HG03378 (cell line): ENCODE measurements around the gene CD46.
A peak's percentile ranks its signal among the peaks of the same experiment; 100 is the strongest.

Experiments
- ATAC-seq: cut with Tn5 transposase; IDR thresholded peaks from one replicate; pipeline ENCODE4 v1.9.1; 2021; ENCODE audit warnings: mild to moderate bottlenecking, moderate library complexity; ENCODE audit not compliant: unreplicated experiment

Gene CD46

GRCh38 chr1:207826557-207827487 is 75.0 kb downstream of the CD46 start:
- ATAC-seq, result no peak

GRCh38 chr1:207827488-207827830 is 75.6 kb downstream of the CD46 start:
- no peak for ATAC-seq

- ATAC-seq, result no peak
Observed at GRCh38 chr1:207828046-207828445, 76.2 kb downstream of the CD46 start.

GRCh38 chr1:207828485-207829158 is 76.8 kb downstream of the CD46 start:
- peak; percentile 27 for ATAC-seq

- ATAC-seq, result no peak
Observed at GRCh38 chr1:207829576-207829975, 77.7 kb downstream of the CD46 start.

- ATAC-seq, result no peak
Observed at GRCh38 chr1:207830788-207831187, 78.9 kb downstream of the CD46 start.

- peak; percentile 86 for ATAC-seq
Observed at GRCh38 chr1:207831517-207832327, 79.9 kb downstream of the CD46 start.

GRCh38 chr1:207832796-207833195 is 80.9 kb downstream of the CD46 start:
- no peak for ATAC-seq

- no peak for ATAC-seq
Observed at GRCh38 chr1:207833381-207833780, 81.5 kb downstream of the CD46 start.

GRCh38 chr1:207833956-207834660 is 82.3 kb downstream of the CD46 start:
- no peak for ATAC-seq

GRCh38 chr1:207835958-207836357 is 84.1 kb downstream of the CD46 start:
- no peak for ATAC-seq

GRCh38 chr1:207836591-207837347 is 84.9 kb downstream of the CD46 start:
- ATAC-seq, result no peak

GRCh38 chr1:207837673-207838072 is 85.8 kb downstream of the CD46 start:
- ATAC-seq, result no peak

- ATAC-seq, result no peak
Observed at GRCh38 chr1:207838156-207839082, 86.6 kb downstream of the CD46 start.

- ATAC-seq, result no peak
Observed at GRCh38 chr1:207839083-207839413, 87.2 kb downstream of the CD46 start.

- no peak for ATAC-seq
Observed at GRCh38 chr1:207840380-207840779, 88.5 kb downstream of the CD46 start.

GRCh38 chr1:207841293-207841692 is 89.4 kb downstream of the CD46 start:
- no peak for ATAC-seq

GRCh38 chr1:207841901-207842300 is 90.0 kb downstream of the CD46 start:
- no peak for ATAC-seq

- ATAC-seq, result no peak
Observed at GRCh38 chr1:207842506-207842905, 90.7 kb downstream of the CD46 start.
